Hepatocyte (in vitro differentiated cells): Measurements from ENCODE around the gene SNF8. TPM values are rescaled to one million over a fixed set of nuclear protein-coding genes. Genes with fewer than 3 reads are reported as not detected.

Source experiments
- DNase-seq: peaks from one replicate; pipeline ENCODE4 v3.0.0-alpha.2; 2016; ENCODE audit warnings: low spot score
- H2AFZ ChIP-seq: fragments of 200-600 bp; sonication (generic); 2 replicates; pipeline ENCODE4 v1.6.0; 2016; ENCODE audit warnings: antibody characterized with exemption, mild to moderate bottlenecking
- H3K27ac ChIP-seq: fragments of 200-600 bp; sonication (generic); 2 replicates; pipeline ENCODE4 v1.5.1; 2016; ENCODE audit warnings: mild to moderate bottlenecking
- H3K27me3 ChIP-seq: fragments of 200-600 bp; sonication (generic); 2 replicates; pipeline ENCODE4 v1.6.1; 2016
- H3K36me3 ChIP-seq: fragments of 200-600 bp; sonication (generic); replicated peaks from 2 replicates; pipeline ENCODE4 v1.5.1; 2016; ENCODE audit warnings: low read depth; ENCODE audit not compliant: insufficient read depth
- H3K4me1 ChIP-seq: fragments of 200-600 bp; sonication (generic); 2 replicates; pipeline ENCODE4 v1.5.1; 2016; ENCODE audit warnings: mild to moderate bottlenecking, moderate library complexity; ENCODE audit not compliant: insufficient read depth
- H3K4me2 ChIP-seq: fragments of 200-600 bp; sonication (generic); 2 replicates; pipeline ENCODE4 v1.6.0; 2016
- H3K4me3 ChIP-seq: fragments of 200-600 bp; sonication (generic); 2 replicates; pipeline ENCODE4 v1.5.1; 2016; ENCODE audit warnings: mild to moderate bottlenecking
- H3K79me2 ChIP-seq: fragments of 200-600 bp; sonication (generic); 2 replicates; pipeline ENCODE4 v1.6.0; 2017; ENCODE audit warnings: mild to moderate bottlenecking
- H3K9me2 ChIP-seq: fragments of 200-600 bp; sonication (generic); replicated peaks from 2 replicates; pipeline ENCODE4 v1.6.0; 2017; ENCODE audit warnings: mild to moderate bottlenecking; ENCODE audit not compliant: insufficient read depth
- H3K9me3 ChIP-seq: fragments of 200-600 bp; sonication (generic); 2 replicates; pipeline ENCODE4 v1.5.1; 2016; ENCODE audit warnings: low read depth, mild to moderate bottlenecking
- H4K20me1 ChIP-seq: fragments of 200-600 bp; sonication (generic); 2 replicates; pipeline ENCODE4 v1.6.0; 2016; ENCODE audit warnings: mild to moderate bottlenecking; ENCODE audit not compliant: insufficient read depth, poor library complexity, severe bottlenecking
- CTCF ChIP-seq: fragments of 200-600 bp; sonication (generic); IDR thresholded peaks from 2 replicates; pipeline ENCODE4 v1.5.1; 2016; ENCODE audit warnings: antibody characterized with exemption, mild to moderate bottlenecking; ENCODE audit not compliant: poor library complexity
- EZH2 ChIP-seq: fragments of 200-600 bp; sonication (generic); IDR thresholded peaks from 2 replicates; pipeline ENCODE4 v1.6.1; 2016; ENCODE audit warnings: antibody characterized with exemption, mild to moderate bottlenecking, borderline replicate concordance
- EZH2phosphoT487 ChIP-seq: fragments of 200-600 bp; sonication (generic); IDR thresholded peaks from one replicate; pipeline ENCODE4 v1.6.1; 2018; ENCODE audit warnings: antibody characterized with exemption, mild to moderate bottlenecking, low read depth, moderate library complexity; ENCODE audit not compliant: unreplicated experiment, severe bottlenecking
- WGBS: methylation state at CpG from one replicate; pipeline ENCODE4 v1.1.6; 2016; ENCODE audit warnings: low lambda C conversion rate; ENCODE audit errors: missing lambda C conversion rate; 5-methylcytosine and 5-hydroxymethylcytosine counted together
- polyA plus RNA-seq: library from polyadenylated mRNA; unstranded; fragments of >200 nt; fragmentation: Nextera tagmentation; extraction: Ambion mirVana; gene quantifications from 2 replicates; pipeline ENCODE4 v1.2.1, GENCODE V29; 2016
- total RNA-seq: library from RNA; depleted of rRNA; stranded (reverse); fragments of >200 nt; gene quantifications from 2 replicates; pipeline ENCODE4 v1.2.3, GENCODE V29; 2014

Gene SNF8
- total and polyA plus RNA-seq, 2 experiments from 2014 or later = 101 to 195 TPM

DNA sequence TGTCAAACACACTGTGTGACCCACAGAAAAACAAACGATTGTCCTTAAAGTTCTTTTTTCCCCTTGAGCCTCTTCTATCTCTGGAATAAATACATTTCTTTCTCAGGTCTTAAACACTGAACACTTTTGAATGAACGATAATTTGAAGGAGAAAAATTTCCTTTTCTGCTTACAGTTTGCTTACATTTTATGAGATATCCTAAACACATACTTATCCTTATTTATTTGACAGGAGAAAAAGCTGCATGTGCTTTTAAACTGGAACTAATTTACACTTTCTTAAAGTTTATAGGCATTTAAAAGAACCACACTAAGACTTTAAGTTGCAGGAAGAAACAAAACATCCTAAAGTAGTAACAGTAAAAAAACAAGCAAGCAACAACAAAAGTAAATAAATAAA lies 47.8 kb upstream of the SNF8 start:
- Histone ChIP-seq H3K4me3 (no peak overlapping the region), H3K27me3 (peaks cover 5% of the 10 kb centered on the region), H3K36me3 (no peaks in the 10 kb centered on the region), H2AFZ (no peak overlapping the region), H3K4me2 (no peak overlapping the region), H3K27ac (no peak overlapping the region), H4K20me1 (no peaks in the 10 kb centered on the region), H3K4me1 (peaks cover 3% of the 10 kb centered on the region), H3K9me2 (no peaks in the 10 kb centered on the region), H3K9me3 (no peaks in the 10 kb centered on the region), H3K79me2 (peaks cover 1% of the 10 kb centered on the region)
- TF ChIP-seq EZH2 (no peak), EZH2phosphoT487 (no peak), CTCF (no peak)
- DNase-seq = no peak
- WGBS = 39% methylated on average over 2 of the region's 2 CpGs

DNA sequence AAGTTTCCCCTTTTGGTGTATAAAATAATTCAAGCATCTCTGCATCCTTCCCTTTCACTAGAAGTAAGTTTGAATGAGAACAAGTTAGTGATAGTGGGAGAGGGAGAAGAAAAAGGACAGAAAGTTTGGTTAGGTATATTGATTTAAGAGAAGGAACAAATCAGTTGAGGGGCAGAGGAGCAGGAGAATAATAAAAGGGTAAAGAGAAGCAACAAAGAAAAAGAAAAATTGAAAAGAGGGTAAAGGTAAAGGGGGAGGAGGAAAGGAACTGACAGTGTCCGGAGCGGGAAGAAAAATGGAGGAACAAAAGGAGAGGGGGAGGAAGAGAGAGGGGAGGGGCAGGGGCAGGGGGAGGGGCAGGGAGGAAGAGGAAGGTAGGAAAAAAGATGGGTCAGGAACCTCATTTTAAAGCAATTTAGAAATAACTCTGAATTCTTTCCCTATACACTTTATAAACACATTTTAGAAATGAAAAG lies 46.3 kb upstream of the SNF8 start:
- no peak overlapping the region for H2AFZ ChIP-seq
- no peak overlapping the region for H3K4me3 ChIP-seq
- no peaks in the 10 kb centered on the region for H3K36me3 ChIP-seq
- peaks cover 5% of the 10 kb centered on the region for H3K27me3 ChIP-seq
- no peak for DNase-seq
- no peaks in the 10 kb centered on the region for H3K79me2 ChIP-seq
- H3K9me3 ChIP-seq = no peaks in the 10 kb centered on the region
- no peaks in the 10 kb centered on the region for H3K9me2 ChIP-seq
- no peak for TF ChIP-seq EZH2phosphoT487
- TF ChIP-seq EZH2 = no peak
- TF ChIP-seq CTCF = no peak
- peaks cover 3% of the 10 kb centered on the region for H3K4me1 ChIP-seq
- no peaks in the 10 kb centered on the region for H4K20me1 ChIP-seq
- H3K27ac ChIP-seq = no peak overlapping the region
- 20% methylated on average over 2 of the region's 2 CpGs for WGBS
- H3K4me2 ChIP-seq = no peak overlapping the region

DNA sequence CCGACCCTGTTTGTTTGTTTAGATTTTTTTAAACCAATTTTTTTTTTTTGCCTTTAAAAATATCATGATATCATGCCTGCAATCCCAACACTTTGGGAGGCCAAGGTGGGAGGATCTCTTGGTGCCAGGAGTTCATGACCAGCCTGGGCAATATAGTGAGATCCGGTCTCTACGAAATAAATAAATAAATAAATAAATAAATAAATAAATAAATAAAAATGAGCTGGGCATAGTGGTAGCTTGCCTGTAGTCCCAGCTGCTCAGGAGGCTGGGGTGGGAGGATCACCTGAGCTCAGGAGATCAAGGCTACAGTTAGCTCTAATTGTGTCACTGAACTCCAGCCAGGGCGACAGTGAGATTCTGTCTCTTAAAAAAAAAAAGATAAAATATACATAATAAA lies 44.5 kb upstream of the SNF8 start:
- no peak for DNase-seq
- WGBS = 96% methylated on average over 4 of the region's 4 CpGs
- H3K79me2 ChIP-seq = no peaks in the 10 kb centered on the region
- no peaks in the 10 kb centered on the region for H3K36me3 ChIP-seq
- no peaks in the 10 kb centered on the region for H3K9me2 ChIP-seq
- H3K4me3 ChIP-seq = no peak overlapping the region
- no peaks in the 10 kb centered on the region for H3K4me1 ChIP-seq
- H4K20me1 ChIP-seq = no peaks in the 10 kb centered on the region
- TF ChIP-seq EZH2phosphoT487 (no peak), CTCF (no peak), EZH2 (no peak)
- peaks cover 5% of the 10 kb centered on the region for H3K27me3 ChIP-seq
- H3K4me2 ChIP-seq = no peak overlapping the region
- H3K9me3 ChIP-seq = no peaks in the 10 kb centered on the region
- H3K27ac ChIP-seq = no peak overlapping the region
- no peak overlapping the region for H2AFZ ChIP-seq
